Kidney capillary endothelial cell (primary cell): ENCODE results near the gene EPHA4.

ENCODE experiments used
- DNase-seq: peaks from one replicate; pipeline ENCODE4 v3.0.0-alpha.2; 2018; ENCODE audit warnings: low spot score

EPHA4 gene

GRCh38 chr2:221504905-221505304 lies 67.2 kb downstream of the EPHA4 start:
- DNase-seq = no peak

- DNase-seq = no peak
Observed at GRCh38 chr2:221503965-221504364, 68.1 kb downstream of the EPHA4 start.

- peak; percentile 63 for DNase-seq
Observed at GRCh38 chr2:221502270-221503010, 69.7 kb downstream of the EPHA4 start.

- no peak for DNase-seq
Observed at GRCh38 chr2:221501883-221502269, 70.2 kb downstream of the EPHA4 start.

GRCh38 chr2:221501210-221501882 lies 70.8 kb downstream of the EPHA4 start:
- DNase-seq = no peak

GRCh38 chr2:221500501-221501209 lies 71.4 kb downstream of the EPHA4 start:
- DNase-seq = no peak

GRCh38 chr2:221495731-221496130 lies 76.4 kb downstream of the EPHA4 start:
- no peak for DNase-seq

GRCh38 chr2:221494556-221494955 lies 77.5 kb downstream of the EPHA4 start:
- DNase-seq = no peak

- no peak for DNase-seq
Observed at GRCh38 chr2:221493391-221493790, 78.7 kb downstream of the EPHA4 start.

GRCh38 chr2:221492636-221493035 lies 79.5 kb downstream of the EPHA4 start:
- no peak for DNase-seq

GRCh38 chr2:221490506-221491060 lies 81.5 kb downstream of the EPHA4 start:
- no peak for DNase-seq

GRCh38 chr2:221488136-221488807 lies 83.8 kb downstream of the EPHA4 start:
- DNase-seq = no peak

- DNase-seq = no peak
Observed at GRCh38 chr2:221486106-221486505, 86.0 kb downstream of the EPHA4 start.

- no peak for DNase-seq
Observed at GRCh38 chr2:221485503-221485870, 86.6 kb downstream of the EPHA4 start.

- no peak for DNase-seq
Observed at GRCh38 chr2:221484761-221485502, 87.2 kb downstream of the EPHA4 start.

GRCh38 chr2:221482666-221483455 lies 89.2 kb downstream of the EPHA4 start:
- no peak for DNase-seq

- DNase-seq = no peak
Observed at GRCh38 chr2:221480821-221481220, 91.3 kb downstream of the EPHA4 start.

GRCh38 chr2:221480163-221480562 lies 91.9 kb downstream of the EPHA4 start:
- no peak for DNase-seq

- no peak for DNase-seq
Observed at GRCh38 chr2:221478485-221478863, 93.6 kb downstream of the EPHA4 start.

GRCh38 chr2:221477714-221478484 lies 94.2 kb downstream of the EPHA4 start:
- DNase-seq = no peak
